A673 (cell line): ENCODE results near the gene TBC1D19. TPM values are rescaled to one million over a fixed set of nuclear protein-coding genes. Genes with fewer than 3 reads are reported as not detected.
"Not testable (repeated sequence)": the region's sequence is repeated elsewhere in the genome, so short reads cannot be mapped to it uniquely, and the experiment has no call there.

ENCODE experiments used
- BruUV-seq: library from RNA; stranded (reverse); fragments of 400-500 nt; replicated peaks from 2 replicates; lab custom pipeline; 2021; lab: Mats Ljungman, UMichigan
- CTCF ChIA-PET: fragments of 300-600 bp; sonication (Branson Sonifier 250); formaldehyde crosslinking; loops from one replicate; lab custom pipeline; 2022; ENCODE audit warnings: antibody characterized with exemption; lab: Charles Lee
- POLR2A ChIA-PET: fragments of 300-600 bp; sonication (Branson Sonifier 250); formaldehyde crosslinking; loops from one replicate; lab custom pipeline; 2022; ENCODE audit warnings: antibody characterized with exemption; ENCODE audit not compliant: low non-redundant PET; lab: Charles Lee
- DNase-seq: peaks from one replicate; pipeline ENCODE4 v3.0.0-alpha.2; 2015; ENCODE audit warnings: low spot score
- H3K27ac ChIP-seq: fragments of 200-600 bp; sonication (generic); 2 replicates; pipeline ENCODE4 v1.5.1; 2016; ENCODE audit warnings: mixed run types, low read depth, mild to moderate bottlenecking, mixed read lengths, antibody characterized with exemption, low read length; ENCODE audit not compliant: poor library complexity, severe bottlenecking
- H3K27me3 ChIP-seq: fragments of 200-600 bp; sonication (generic); replicated peaks from 2 replicates; pipeline ENCODE4 v1.6.1; 2017; ENCODE audit warnings: mixed run types, low read depth, mild to moderate bottlenecking, mixed read lengths, antibody characterized with exemption, low read length; ENCODE audit not compliant: insufficient read depth, poor library complexity
- H3K36me3 ChIP-seq: fragments of 200-600 bp; sonication (generic); 2 replicates; pipeline ENCODE4 v1.6.1; 2016; ENCODE audit warnings: mixed run types, mild to moderate bottlenecking, mixed read lengths, antibody characterized with exemption, low read length; ENCODE audit not compliant: insufficient read depth, poor library complexity, severe bottlenecking
- H3K4me1 ChIP-seq: fragments of 200-600 bp; sonication (generic); 2 replicates; pipeline ENCODE4 v1.6.1; 2017; ENCODE audit warnings: mixed run types, mild to moderate bottlenecking, mixed read lengths, antibody characterized with exemption, low read length; ENCODE audit not compliant: insufficient read depth, poor library complexity, severe bottlenecking
- H3K4me3 ChIP-seq: fragments of 200-600 bp; sonication (generic); 2 replicates; pipeline ENCODE4 v1.5.1; 2016; ENCODE audit warnings: low read depth, mixed run types, mild to moderate bottlenecking, mixed read lengths, low read length; ENCODE audit not compliant: poor library complexity, severe bottlenecking
- H3K9me3 ChIP-seq: fragments of 200-600 bp; sonication (generic); 2 replicates; pipeline ENCODE4 v1.6.1; 2016; ENCODE audit warnings: mixed run types, low read depth, mild to moderate bottlenecking, mixed read lengths, antibody characterized with exemption, low read length; ENCODE audit not compliant: poor library complexity, severe bottlenecking
- EZH2 ChIP-seq: fragments of 200-600 bp; sonication (generic); IDR thresholded peaks from 2 replicates; pipeline ENCODE4 v1.6.1; 2017; ENCODE audit warnings: borderline replicate concordance, low read depth, mild to moderate bottlenecking, mixed read lengths, antibody characterized with exemption, low read length; ENCODE audit not compliant: poor library complexity, severe bottlenecking
- intact Hi-C: fragments of 100-400 bp; cut with micrococcal nuclease; formaldehyde crosslinking; loops from one replicate; pipeline ENCODE4 v1.10.0; 2022; ENCODE audit not compliant: unreplicated experiment
- total RNA-seq: library from RNA; stranded (reverse); gene quantifications from 2 replicates; pipeline ENCODE4 v1.2.3, GENCODE V29; 2021
- TF ChIP-seq, protein P1 (sequence below): fragments of 300-800, 200-600 bp; sonication (generic); conservative IDR thresholded peaks from 2 replicates; pipeline ENCODE4 v1.5.1; 2017; ENCODE audit warnings: low read depth, mild to moderate bottlenecking, antibody characterized with exemption, low read length, moderate library complexity, mixed read lengths

TBC1D19 gene
- total RNA-seq, 1 experiment from 2014 or later, result 9.9 TPM

DNA sequence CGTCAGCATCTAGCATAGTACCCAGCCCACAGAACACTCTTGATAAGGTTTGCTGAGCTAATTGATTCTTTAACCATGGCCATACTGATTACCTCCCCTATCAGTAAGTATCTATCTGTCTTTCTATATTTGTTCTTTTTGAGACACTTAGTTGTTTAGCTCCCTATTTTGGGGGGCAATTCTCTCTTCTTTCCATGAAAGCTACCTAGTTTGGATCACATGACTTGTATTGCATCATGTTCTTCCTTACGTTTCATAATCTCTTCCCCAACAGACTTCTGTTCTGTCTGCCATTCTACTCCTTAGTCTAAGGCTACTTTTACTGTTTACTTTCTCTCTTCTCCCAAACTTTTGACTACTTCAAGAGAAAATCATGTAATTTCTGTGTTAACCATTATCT is 39.0 kb downstream of the TBC1D19 start:
- ChIA-PET POLR2A (no interaction called here), CTCF (no interaction called here)
- Histone ChIP-seq H3K4me1 (peaks cover 8% of the 10 kb centered on the region), H3K36me3 (no peaks in the 10 kb centered on the region), H3K9me3 (no peaks in the 10 kb centered on the region), H3K4me3 (no peak overlapping the region), H3K27me3 (no peaks in the 10 kb centered on the region), H3K27ac (peak overlapping the region; percentile 29)
- no TSS peak for BruUV-seq
- intact Hi-C loops, result no loop called here
- TF ChIP-seq, protein P1, sequence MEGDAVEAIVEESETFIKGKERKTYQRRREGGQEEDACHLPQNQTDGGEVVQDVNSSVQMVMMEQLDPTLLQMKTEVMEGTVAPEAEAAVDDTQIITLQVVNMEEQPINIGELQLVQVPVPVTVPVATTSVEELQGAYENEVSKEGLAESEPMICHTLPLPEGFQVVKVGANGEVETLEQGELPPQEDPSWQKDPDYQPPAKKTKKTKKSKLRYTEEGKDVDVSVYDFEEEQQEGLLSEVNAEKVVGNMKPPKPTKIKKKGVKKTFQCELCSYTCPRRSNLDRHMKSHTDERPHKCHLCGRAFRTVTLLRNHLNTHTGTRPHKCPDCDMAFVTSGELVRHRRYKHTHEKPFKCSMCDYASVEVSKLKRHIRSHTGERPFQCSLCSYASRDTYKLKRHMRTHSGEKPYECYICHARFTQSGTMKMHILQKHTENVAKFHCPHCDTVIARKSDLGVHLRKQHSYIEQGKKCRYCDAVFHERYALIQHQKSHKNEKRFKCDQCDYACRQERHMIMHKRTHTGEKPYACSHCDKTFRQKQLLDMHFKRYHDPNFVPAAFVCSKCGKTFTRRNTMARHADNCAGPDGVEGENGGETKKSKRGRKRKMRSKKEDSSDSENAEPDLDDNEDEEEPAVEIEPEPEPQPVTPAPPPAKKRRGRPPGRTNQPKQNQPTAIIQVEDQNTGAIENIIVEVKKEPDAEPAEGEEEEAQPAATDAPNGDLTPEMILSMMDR, result no peak
- TF ChIP-seq EZH2, result no peak
- no peak for DNase-seq

DNA sequence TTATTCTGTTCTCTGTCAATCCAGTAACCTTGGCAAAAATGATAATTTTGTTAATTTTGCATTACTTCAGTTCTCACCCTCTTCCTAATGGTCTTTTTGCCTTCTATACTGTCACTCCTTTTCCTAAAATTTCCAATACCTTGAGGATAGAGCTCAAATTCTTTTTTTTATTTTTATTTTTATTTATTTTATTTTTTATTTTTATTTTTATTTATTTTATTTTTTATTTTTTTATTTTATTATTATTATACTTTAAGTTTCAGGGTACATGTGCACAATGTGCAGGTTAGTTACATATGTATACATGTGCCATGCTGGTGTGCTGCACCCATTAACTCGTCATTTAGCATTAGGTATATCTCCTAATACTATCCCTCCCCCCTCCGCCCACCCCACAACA is 42.8 kb downstream of the TBC1D19 start:
- H3K27ac ChIP-seq, H3K4me3 ChIP-seq, POLR2A ChIA-PET, H3K4me1 ChIP-seq, CTCF ChIA-PET, intact Hi-C loops, BruUV-seq, H3K36me3 ChIP-seq, DNase-seq, H3K27me3 ChIP-seq, H3K9me3 ChIP-seq: not testable (repeated sequence)

GRCh38 chr4:26632916-26633315 is 49.0 kb downstream of the TBC1D19 start:
- no peaks in the 10 kb centered on the region for H3K9me3 ChIP-seq
- intact Hi-C loops, result no loop called here
- no TSS peak for BruUV-seq
- no peaks in the 10 kb centered on the region for H3K36me3 ChIP-seq
- no peak overlapping the region for H3K27ac ChIP-seq
- DNase-seq, result peak; percentile 20
- ChIA-PET POLR2A (no interaction called here), CTCF (no interaction called here)
- TF ChIP-seq EZH2, result no peak
- TF ChIP-seq, protein P1, result no peak
- no peak overlapping the region for H3K4me3 ChIP-seq
- no peaks in the 10 kb centered on the region for H3K4me1 ChIP-seq
- no peaks in the 10 kb centered on the region for H3K27me3 ChIP-seq

DNA sequence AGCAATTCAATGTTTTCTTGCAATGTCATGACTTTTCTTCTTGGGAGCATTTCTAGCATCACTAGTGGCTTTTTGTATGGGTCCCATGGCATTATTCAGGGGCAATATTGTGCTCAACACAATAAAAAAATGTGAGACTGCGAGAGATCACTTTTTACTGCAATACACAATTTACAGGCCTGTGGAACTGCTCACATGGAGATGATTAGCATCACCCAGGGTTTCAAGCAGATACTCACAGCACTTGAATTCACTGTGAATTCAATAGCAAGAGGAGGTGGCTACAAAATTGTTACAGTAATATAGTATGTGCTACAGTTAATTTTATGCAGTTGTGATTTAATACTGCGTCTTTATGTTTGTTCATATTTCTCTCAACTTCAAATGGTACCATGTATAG is 50.4 kb downstream of the TBC1D19 start:
- H3K9me3 ChIP-seq, result no peaks in the 10 kb centered on the region
- DNase-seq, result no peak
- BruUV-seq, result no TSS peak
- H3K36me3 ChIP-seq, result no peaks in the 10 kb centered on the region
- POLR2A ChIA-PET, result no interaction called here
- no peak overlapping the region for H3K4me3 ChIP-seq
- H3K27me3 ChIP-seq, result no peaks in the 10 kb centered on the region
- no peaks in the 10 kb centered on the region for H3K4me1 ChIP-seq
- intact Hi-C loops, result no loop called here
- CTCF ChIA-PET, result no interaction called here
- H3K27ac ChIP-seq, result no peak overlapping the region
- TF ChIP-seq, protein P1, result no peak
- TF ChIP-seq EZH2, result no peak
